Measurements from ENCODE around the gene MYLIP.

Gene MYLIP

GRCh38 chr6:16148498-16148897 is 19.6 kb downstream of the MYLIP start:
- Histone ChIP-seq H3K9me3 (ENCODE audit: control insufficient read depth, insufficient read depth, low read depth, low read length) (no peaks in the 10 kb centered on the region), H3K27ac (ENCODE audit: extremely low read depth, low read depth, low read length) (no peak overlapping the region), H3K4me3 (ENCODE audit: low read depth, low read length) (no peak overlapping the region), H3K36me3 (ENCODE audit: control insufficient read depth in 2 of 2, insufficient read depth in 1 of 2, low read length in 2 of 2) (peaks cover 54 to 92% of the 10 kb centered on the region in 2 experiments), H3K4me1 (ENCODE audit: control insufficient read depth, insufficient read depth, low read length) (peaks cover 12% of the 10 kb centered on the region)
- ChIA-PET CTCF (interaction anchor here (1.8 kb wide), 1 partner anchor 35 kb away, joined by 5 read pairs; no protein-coding TSS in a partner anchor), POLR2A (no interaction called here)
- TF ChIP-seq ZNF248 (tag by site-specific recombination; IDR thresholded peaks at IDR 0.05) (no peak), ZNF146 (tag by site-specific recombination; IDR thresholded peaks at IDR 0.05) (no peak), ZNF707 (tag by site-specific recombination; IDR thresholded peaks at IDR 0.05) (no peak), TCF7L2 (IDR thresholded peaks at IDR 0.05; ENCODE audit: borderline replicate concordance, low read depth, low read length) (no peak), ZNF223 (tag by site-specific recombination; IDR thresholded peaks at IDR 0.05) (no peak), MEIS1 (CRISPR knock-in tag; IDR thresholded peaks at IDR 0.05; ENCODE audit: borderline replicate concordance) (no peak), KLF10 (tag by site-specific recombination; IDR thresholded peaks at IDR 0.05) (no peak), ZFHX2 (tag by site-specific recombination; conservative IDR thresholded peaks at IDR 0.05) (no peak), ZNF701 (tag by site-specific recombination; IDR thresholded peaks at IDR 0.05) (no peak), GLIS2 (tag by site-specific recombination; IDR thresholded peaks at IDR 0.05) (no peak), ZNF843 (tag by site-specific recombination; IDR thresholded peaks at IDR 0.05) (no peak), ZNF777 (tag by site-specific recombination; IDR thresholded peaks at IDR 0.05; ENCODE audit: borderline replicate concordance) (no peak), ZNF555 (tag by site-specific recombination; conservative IDR thresholded peaks at IDR 0.05) (no peak), ZNF26 (tag by site-specific recombination; IDR thresholded peaks at IDR 0.05) (no peak), KLF7 (tag by site-specific recombination; IDR thresholded peaks at IDR 0.05; ENCODE audit: borderline replicate concordance) (no peak), ZNF157 (tag by site-specific recombination; IDR thresholded peaks at IDR 0.05) (no peak), ZFP3 (tag by site-specific recombination; IDR thresholded peaks at IDR 0.05; ENCODE audit: low read depth) (no peak), ZNF837 (tag by site-specific recombination; IDR thresholded peaks at IDR 0.05) (no peak)
- TF ChIP-seq, protein P1, sequence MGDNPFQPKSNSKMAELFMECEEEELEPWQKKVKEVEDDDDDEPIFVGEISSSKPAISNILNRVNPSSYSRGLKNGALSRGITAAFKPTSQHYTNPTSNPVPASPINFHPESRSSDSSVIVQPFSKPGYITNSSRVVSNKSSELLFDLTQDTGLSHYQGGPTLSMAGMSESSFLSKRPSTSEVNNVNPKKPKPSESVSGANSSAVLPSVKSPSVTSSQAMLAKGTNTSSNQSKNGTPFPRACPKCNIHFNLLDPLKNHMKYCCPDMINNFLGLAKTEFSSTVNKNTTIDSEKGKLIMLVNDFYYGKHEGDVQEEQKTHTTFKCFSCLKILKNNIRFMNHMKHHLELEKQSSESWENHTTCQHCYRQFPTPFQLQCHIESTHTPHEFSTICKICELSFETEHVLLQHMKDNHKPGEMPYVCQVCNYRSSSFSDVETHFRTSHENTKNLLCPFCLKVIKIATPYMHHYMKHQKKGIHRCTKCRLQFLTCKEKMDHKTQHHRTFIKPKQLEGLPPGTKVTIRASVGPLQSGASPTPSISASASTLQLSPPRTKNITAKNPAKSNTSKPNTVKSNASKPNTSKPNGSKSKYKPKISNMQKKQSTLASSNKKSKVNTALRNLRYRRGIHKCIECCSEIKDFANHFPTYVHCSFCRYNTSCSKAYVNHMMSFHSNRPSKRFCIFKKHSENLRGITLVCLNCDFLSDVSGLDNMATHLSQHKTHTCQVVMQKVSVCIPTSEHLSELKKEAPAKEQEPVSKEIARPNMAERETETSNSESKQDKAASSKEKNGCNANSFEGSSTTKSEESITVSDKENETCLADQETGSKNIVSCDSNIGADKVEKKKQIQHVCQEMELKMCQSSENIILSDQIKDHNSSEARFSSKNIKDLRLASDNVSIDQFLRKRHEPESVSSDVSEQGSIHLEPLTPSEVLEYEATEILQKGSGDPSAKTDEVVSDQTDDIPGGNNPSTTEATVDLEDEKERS (tag by site-specific recombination; IDR thresholded peaks at IDR 0.05), result no peak
- TF ChIP-seq, protein P2, sequence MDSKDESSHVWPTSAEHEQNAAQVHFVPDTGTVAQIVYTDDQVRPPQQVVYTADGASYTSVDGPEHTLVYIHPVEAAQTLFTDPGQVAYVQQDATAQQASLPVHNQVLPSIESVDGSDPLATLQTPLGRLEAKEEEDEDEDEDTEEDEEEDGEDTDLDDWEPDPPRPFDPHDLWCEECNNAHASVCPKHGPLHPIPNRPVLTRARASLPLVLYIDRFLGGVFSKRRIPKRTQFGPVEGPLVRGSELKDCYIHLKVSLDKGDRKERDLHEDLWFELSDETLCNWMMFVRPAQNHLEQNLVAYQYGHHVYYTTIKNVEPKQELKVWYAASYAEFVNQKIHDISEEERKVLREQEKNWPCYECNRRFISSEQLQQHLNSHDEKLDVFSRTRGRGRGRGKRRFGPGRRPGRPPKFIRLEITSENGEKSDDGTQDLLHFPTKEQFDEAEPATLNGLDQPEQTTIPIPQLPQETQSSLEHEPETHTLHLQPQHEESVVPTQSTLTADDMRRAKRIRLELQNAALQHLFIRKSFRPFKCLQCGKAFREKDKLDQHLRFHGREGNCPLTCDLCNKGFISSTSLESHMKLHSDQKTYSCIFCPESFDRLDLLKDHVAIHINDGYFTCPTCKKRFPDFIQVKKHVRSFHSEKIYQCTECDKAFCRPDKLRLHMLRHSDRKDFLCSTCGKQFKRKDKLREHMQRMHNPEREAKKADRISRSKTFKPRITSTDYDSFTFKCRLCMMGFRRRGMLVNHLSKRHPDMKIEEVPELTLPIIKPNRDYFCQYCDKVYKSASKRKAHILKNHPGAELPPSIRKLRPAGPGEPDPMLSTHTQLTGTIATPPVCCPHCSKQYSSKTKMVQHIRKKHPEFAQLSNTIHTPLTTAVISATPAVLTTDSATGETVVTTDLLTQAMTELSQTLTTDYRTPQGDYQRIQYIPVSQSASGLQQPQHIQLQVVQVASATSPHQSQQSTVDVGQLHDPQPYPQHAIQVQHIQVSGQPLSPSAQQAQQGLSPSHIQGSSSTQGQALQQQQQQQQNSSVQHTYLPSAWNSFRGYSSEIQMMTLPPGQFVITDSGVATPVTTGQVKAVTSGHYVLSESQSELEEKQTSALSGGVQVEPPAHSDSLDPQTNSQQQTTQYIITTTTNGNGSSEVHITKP (tag by site-specific recombination; IDR thresholded peaks at IDR 0.05), result no peak
